SJCRH30 (cell line): Measurements from ENCODE around the gene NCF4. TPM values are rescaled to one million over a fixed set of nuclear protein-coding genes. Genes with fewer than 3 reads are reported as not detected.
A peak's percentile ranks its signal among the peaks of the same experiment; 100 is the strongest.

Experiments used
- DNase-seq, 2 experiments: peaks; one replicate each; pipeline ENCODE4 v3.0.0-alpha.2; 2015 to 2020
- H3K27ac ChIP-seq: fragments of 250-450 bp; sonication (Bioruptor Pico); 2 replicates; pipeline ENCODE4 v1.5.1; 2020; ENCODE audit warnings: mild to moderate bottlenecking, moderate library complexity
- H3K27me3 ChIP-seq: fragments of 250-450 bp; sonication (Bioruptor Pico); 2 replicates; pipeline ENCODE4 v1.5.1; 2020; ENCODE audit warnings: mild to moderate bottlenecking, moderate library complexity
- H3K36me3 ChIP-seq: fragments of 250-450 bp; sonication (Bioruptor Pico); 2 replicates; pipeline ENCODE4 v1.5.1; 2020; ENCODE audit warnings: mild to moderate bottlenecking, moderate library complexity
- H3K4me1 ChIP-seq: fragments of 250-450 bp; sonication (Bioruptor Pico); 2 replicates; pipeline ENCODE4 v1.5.1; 2020; ENCODE audit warnings: mild to moderate bottlenecking, moderate library complexity
- H3K4me3 ChIP-seq: fragments of 250-450 bp; sonication (Bioruptor Pico); 2 replicates; pipeline ENCODE4 v1.5.1; 2020; ENCODE audit warnings: mild to moderate bottlenecking, moderate library complexity
- H3K9me3 ChIP-seq: fragments of 250-450 bp; sonication (Bioruptor Pico); replicated peaks from 2 replicates; pipeline ENCODE4 v1.5.1; 2020; ENCODE audit warnings: mild to moderate bottlenecking, moderate library complexity
- total RNA-seq: library from RNA; depleted of rRNA; stranded (reverse); fragments of >200 nt; shearing (Covaris generic); gene quantifications from 2 replicates; pipeline ENCODE4 v1.2.3, GENCODE V29; 2014; rRNA removed

Gene NCF4
- total RNA-seq = not detected in 2 replicates

GRCh38 chr22:36860821-36861659 lies at the start of gene NCF4:
Gene NCF4 (plus strand): TSS chr22:36861006. CDS start chr22:36861172, 166 bp downstream.
- no peaks in the 10 kb centered on the region for H3K36me3 ChIP-seq
- H3K27me3 ChIP-seq = no peaks in the 10 kb centered on the region
- no peaks in the 10 kb centered on the region for H3K9me3 ChIP-seq
- no peaks in the 10 kb centered on the region for H3K4me1 ChIP-seq
- no peak within 1 kb of the TSS for H3K27ac ChIP-seq
- no peak within 1 kb of the TSS for H3K4me3 ChIP-seq
- no peak for DNase-seq

GRCh38 chr22:36811094-36811800 lies 49.6 kb upstream of the NCF4 start:
- H3K27ac ChIP-seq = no peak overlapping the region
- DNase-seq = no peak
- peaks cover 10% of the 10 kb centered on the region for H3K27me3 ChIP-seq

GRCh38 chr22:36814801-36815200 lies 46.0 kb upstream of the NCF4 start:
- H3K36me3 ChIP-seq = no peaks in the 10 kb centered on the region
- no peak for DNase-seq
- H3K9me3 ChIP-seq = no peaks in the 10 kb centered on the region
- peaks cover 9% of the 10 kb centered on the region; the same call in 1 of the 2 replicates for H3K4me1 ChIP-seq
- peaks cover 26% of the 10 kb centered on the region for H3K27me3 ChIP-seq
- no peak overlapping the region for H3K27ac ChIP-seq
- H3K4me3 ChIP-seq = no peak overlapping the region

More at GRCh38 chr22:36811094-36811800, 49.6 kb upstream of the NCF4 start:
- Histone ChIP-seq H3K36me3 (no peaks in the 10 kb centered on the region), H3K4me3 (no peak overlapping the region), H3K4me1 (no peaks in the 10 kb centered on the region), H3K9me3 (no peaks in the 10 kb centered on the region)

- Histone ChIP-seq H3K4me3 (no peak overlapping the region), H3K36me3 (no peaks in the 10 kb centered on the region), H3K27me3 (peaks cover 26% of the 10 kb centered on the region), H3K4me1 (peaks cover 9% of the 10 kb centered on the region; the same call in 1 of the 2 replicates), H3K27ac (no peak overlapping the region), H3K9me3 (no peaks in the 10 kb centered on the region)
- DNase-seq = no peak
Measured at GRCh38 chr22:36815558-36816338, 45.1 kb upstream of the NCF4 start.

- no peaks in the 10 kb centered on the region for H3K36me3 ChIP-seq
- H3K27me3 ChIP-seq = peaks cover 26% of the 10 kb centered on the region
- no peak for DNase-seq
- no peaks in the 10 kb centered on the region for H3K9me3 ChIP-seq
- no peak overlapping the region for H3K27ac ChIP-seq
- no peak overlapping the region for H3K4me3 ChIP-seq
- H3K4me1 ChIP-seq = peaks cover 9% of the 10 kb centered on the region; the same call in 1 of the 2 replicates
Measured at GRCh38 chr22:36816339-36816635, 44.5 kb upstream of the NCF4 start.

GRCh38 chr22:36816636-36817524 lies 43.9 kb upstream of the NCF4 start, which contains the start of gene PVALB:
Gene PVALB (minus strand): TSS chr22:36817035. CDS start chr22:36817005, 30 bp downstream.
- H3K27me3 ChIP-seq = peaks cover 26% of the 10 kb centered on the region
- H3K4me1 ChIP-seq = peaks cover 9% of the 10 kb centered on the region; the same call in 1 of the 2 replicates
- DNase-seq = peak in 1 of 2 experiments; percentile 12
- H3K36me3 ChIP-seq = no peaks in the 10 kb centered on the region
- no peaks in the 10 kb centered on the region for H3K9me3 ChIP-seq
- H3K27ac ChIP-seq = no peak within 1 kb of the TSS
- no peak within 1 kb of the TSS for H3K4me3 ChIP-seq

- no peak overlapping the region for H3K4me3 ChIP-seq
- no peaks in the 10 kb centered on the region for H3K9me3 ChIP-seq
- H3K4me1 ChIP-seq = peaks cover 9% of the 10 kb centered on the region; the same call in 1 of the 2 replicates
- no peak overlapping the region for H3K27ac ChIP-seq
- DNase-seq = no peak
- H3K27me3 ChIP-seq = peaks cover 25% of the 10 kb centered on the region
- no peaks in the 10 kb centered on the region for H3K36me3 ChIP-seq
Measured at GRCh38 chr22:36817525-36817848, 43.3 kb upstream of the NCF4 start.

GRCh38 chr22:36818010-36818642 lies 42.7 kb upstream of the NCF4 start:
- Histone ChIP-seq H3K9me3 (no peaks in the 10 kb centered on the region), H3K4me1 (peaks cover 12% of the 10 kb centered on the region; the same call in 1 of the 2 replicates), H3K36me3 (no peaks in the 10 kb centered on the region), H3K27ac (peak overlapping the region; percentile 49), H3K27me3 (peaks cover 23% of the 10 kb centered on the region), H3K4me3 (no peak overlapping the region)
- DNase-seq = peak; percentile 31 to 39

- Histone ChIP-seq H3K27ac (peak overlapping the region; percentile 49; the same call in 1 of the 2 replicates), H3K9me3 (no peaks in the 10 kb centered on the region), H3K36me3 (no peaks in the 10 kb centered on the region), H3K4me3 (no peak overlapping the region), H3K4me1 (peaks cover 16% of the 10 kb centered on the region), H3K27me3 (peaks cover 17% of the 10 kb centered on the region)
- peak; percentile 23 to 49 for DNase-seq
Measured at GRCh38 chr22:36819112-36819511, 41.7 kb upstream of the NCF4 start.

GRCh38 chr22:36822581-36822980 lies 38.2 kb upstream of the NCF4 start:
- no peaks in the 10 kb centered on the region for H3K36me3 ChIP-seq
- H3K4me3 ChIP-seq = no peak overlapping the region
- no peak for DNase-seq
- H3K4me1 ChIP-seq = peaks cover 16% of the 10 kb centered on the region
- H3K27me3 ChIP-seq = peaks cover 7% of the 10 kb centered on the region
- no peaks in the 10 kb centered on the region for H3K9me3 ChIP-seq
- H3K27ac ChIP-seq = peak overlapping the region; percentile 41

- DNase-seq = peak; percentile 75
- Histone ChIP-seq H3K27ac (peak overlapping the region; percentile 44), H3K36me3 (no peaks in the 10 kb centered on the region), H3K4me3 (no peak overlapping the region), H3K4me1 (peaks cover 13% of the 10 kb centered on the region), H3K9me3 (no peaks in the 10 kb centered on the region), H3K27me3 (no peaks in the 10 kb centered on the region; the same call in 1 of the 2 replicates)
Measured at GRCh38 chr22:36823186-36823839, 37.5 kb upstream of the NCF4 start.

- DNase-seq = no peak
- H3K9me3 ChIP-seq = no peaks in the 10 kb centered on the region
- no peaks in the 10 kb centered on the region for H3K27me3 ChIP-seq
- no peaks in the 10 kb centered on the region for H3K36me3 ChIP-seq
- H3K4me3 ChIP-seq = no peak overlapping the region
- no peak overlapping the region for H3K27ac ChIP-seq
- peaks cover 8% of the 10 kb centered on the region for H3K4me1 ChIP-seq
Measured at GRCh38 chr22:36824655-36825054, 36.2 kb upstream of the NCF4 start.

- no peak for DNase-seq
- Histone ChIP-seq H3K36me3 (no peaks in the 10 kb centered on the region), H3K4me3 (no peak overlapping the region), H3K4me1 (peaks cover 8% of the 10 kb centered on the region), H3K27me3 (no peaks in the 10 kb centered on the region), H3K27ac (no peak overlapping the region), H3K9me3 (no peaks in the 10 kb centered on the region)
Measured at GRCh38 chr22:36826262-36826661, 34.5 kb upstream of the NCF4 start.
